ENCODE results near the gene WWOX. TPM values are rescaled to one million over a fixed set of nuclear protein-coding genes. Genes with fewer than 3 reads are reported as not detected.

Gene WWOX
- total RNA-seq, 1 experiment from 2014 or later, result 15.6 TPM

- Mint-ChIP-seq H3K4me3 (no peak overlapping the region), H3K27me3 (ENCODE audit: low read depth) (no peaks in the 10 kb centered on the region), H3K36me3 (ENCODE audit: insufficient read depth in 1 of 3, low read depth in 3 of 3) (no peaks in the 10 kb centered on the region), H3K27ac (no peak overlapping the region), H3K9me3 (no peaks in the 10 kb centered on the region), H3K4me1 (no peaks in the 10 kb centered on the region)
- no peak overlapping the region for H4K91ac ChIP-seq (ENCODE audit: insufficient read length, low read depth, low read length)
- no peak overlapping the region for H3K4ac ChIP-seq (ENCODE audit: low read depth, low read length)
- no peaks in the 10 kb centered on the region for H4K20me1 ChIP-seq (ENCODE audit: control insufficient read depth, insufficient read depth, insufficient read length)
- H3K14ac ChIP-seq (ENCODE audit: insufficient read depth, low read length), result no peak overlapping the region
- H3K9ac ChIP-seq (ENCODE audit: extremely low read depth, insufficient read length, low read length), result no peak overlapping the region
- H3K79me2 ChIP-seq (ENCODE audit: insufficient read depth, low read length), result no peaks in the 10 kb centered on the region
- no peak overlapping the region for H2BK12ac ChIP-seq (ENCODE audit: insufficient read length, low read depth, low read length)
- no peak overlapping the region for H3K56ac ChIP-seq (ENCODE audit: insufficient read length, low read depth, low read length)
- H2BK120ac ChIP-seq (ENCODE audit: low read depth, low read length, poor library complexity, severe bottlenecking), result no peak overlapping the region
- H3K27me3 ChIP-seq (ENCODE audit: insufficient read depth, low read length), result no peaks in the 10 kb centered on the region
- no peak overlapping the region for H3K4me2 ChIP-seq (ENCODE audit: insufficient read depth, insufficient read length, low read length)
- no peak overlapping the region for H2BK5ac ChIP-seq (ENCODE audit: insufficient read length, low read length)
- H3K23ac ChIP-seq (ENCODE audit: insufficient read length, low read depth, low read length), result no peak overlapping the region
- no peak overlapping the region for H3K18ac ChIP-seq (ENCODE audit: insufficient read length, low read depth, low read length)
- H3K23me2 ChIP-seq (ENCODE audit: insufficient read length, low read depth, low read length, poor library complexity, severe bottlenecking), result no peaks in the 10 kb centered on the region
- no peaks in the 10 kb centered on the region; the same call in 1 of the 2 replicates for H3K4me1 ChIP-seq (ENCODE audit: insufficient read depth, low read length)
- no peak overlapping the region for H4K8ac ChIP-seq (replicated peaks; ENCODE audit: insufficient read length, low read depth, low read length)
- H3T11ph ChIP-seq (ENCODE audit: low read length), result no peak overlapping the region
- no peak overlapping the region for H4K5ac ChIP-seq (ENCODE audit: insufficient read length, low read depth, low read length)
- no peak for TF ChIP-seq CTCF (conservative IDR thresholded peaks at IDR 0.05)
- DNase-seq, result no peak
- H2BK20ac ChIP-seq (ENCODE audit: low read depth, low read length, poor library complexity, severe bottlenecking), result no peak overlapping the region
- no peak overlapping the region for H2BK15ac ChIP-seq (ENCODE audit: low read depth, low read length)
- WGBS (ENCODE audit: extremely low coverage, insufficient read length, low lambda C conversion rate), result no CpG with 5 or more reads among the region's 8 CpGs
- H3K27ac ChIP-seq (ENCODE audit: insufficient read length, low read depth, low read length), result no peak overlapping the region
- no peaks in the 10 kb centered on the region for H3K9me3 ChIP-seq (ENCODE audit: control insufficient read depth, low read depth, low read length)
- no peak overlapping the region for H2AFZ ChIP-seq (ENCODE audit: low read length)
- no peak overlapping the region for H2AK5ac ChIP-seq (ENCODE audit: insufficient read length, low read length)
- H3K79me1 ChIP-seq (ENCODE audit: insufficient read depth, low read depth, low read length, poor library complexity, severe bottlenecking), result no peaks in the 10 kb centered on the region
Measured at GRCh38 chr16:78755751-78756661, 656.6 kb downstream of the WWOX start.
